Measurements from ENCODE around the gene FILIP1L.

The FILIP1L gene

GRCh38 chr3:100155590-100155989 is 41.3 kb upstream of the FILIP1L start:
- no peak for TF ChIP-seq CTCF (IDR thresholded peaks at IDR 0.05; ENCODE audit: borderline replicate concordance, control extremely low read depth, extremely low read depth, insufficient read depth, missing control alignments)
- no peak for DNase-seq (ENCODE audit: low spot score)
- in situ Hi-C loops (cut with MboI; ENCODE audit: low sequenced_read_pairs, unreplicated experiment): no loop called here

- DNase-seq (ENCODE audit: low spot score): no peak
- in situ Hi-C loops (cut with MboI; ENCODE audit: low sequenced_read_pairs, unreplicated experiment): no loop called here
- no peak for TF ChIP-seq CTCF (IDR thresholded peaks at IDR 0.05; ENCODE audit: borderline replicate concordance, control extremely low read depth, extremely low read depth, insufficient read depth, missing control alignments)
Observed at GRCh38 chr3:100155128-100155527, 40.8 kb upstream of the FILIP1L start.

GRCh38 chr3:100154171-100154570 is 39.9 kb upstream of the FILIP1L start:
- DNase-seq (ENCODE audit: low spot score): no peak
- in situ Hi-C loops (cut with MboI; ENCODE audit: low sequenced_read_pairs, unreplicated experiment): no loop called here
- TF ChIP-seq CTCF (IDR thresholded peaks at IDR 0.05; ENCODE audit: borderline replicate concordance, control extremely low read depth, extremely low read depth, insufficient read depth, missing control alignments): no peak

GRCh38 chr3:100151024-100151707 is 36.9 kb upstream of the FILIP1L start:
- no peak for TF ChIP-seq CTCF (IDR thresholded peaks at IDR 0.05; ENCODE audit: borderline replicate concordance, control extremely low read depth, extremely low read depth, insufficient read depth, missing control alignments)
- in situ Hi-C loops (cut with MboI; ENCODE audit: low sequenced_read_pairs, unreplicated experiment): no loop called here
- no peak for DNase-seq (ENCODE audit: low spot score)

- no peak for TF ChIP-seq CTCF (IDR thresholded peaks at IDR 0.05; ENCODE audit: borderline replicate concordance, control extremely low read depth, extremely low read depth, insufficient read depth, missing control alignments)
- in situ Hi-C loops (cut with MboI; ENCODE audit: low sequenced_read_pairs, unreplicated experiment): no loop called here
- DNase-seq (ENCODE audit: low spot score): no peak
Observed at GRCh38 chr3:100150473-100150872, 36.2 kb upstream of the FILIP1L start.

- no peak for DNase-seq (ENCODE audit: low spot score)
- TF ChIP-seq CTCF (IDR thresholded peaks at IDR 0.05; ENCODE audit: borderline replicate concordance, control extremely low read depth, extremely low read depth, insufficient read depth, missing control alignments): no peak
- in situ Hi-C loops (cut with MboI; ENCODE audit: low sequenced_read_pairs, unreplicated experiment): no loop called here
Observed at GRCh38 chr3:100149713-100150415, 35.6 kb upstream of the FILIP1L start.
